Endothelial cell of coronary artery (primary cell): Measurements from ENCODE around the gene TMEM221. TPM values are rescaled to one million over a fixed set of nuclear protein-coding genes. Genes with fewer than 3 reads are reported as not detected.

Experiments used
- total RNA-seq: library from RNA; depleted of rRNA; stranded (reverse); fragments of >200 nt; gene quantifications from 2 replicates; pipeline ENCODE4 v1.2.3, GENCODE V29; 2014

The TMEM221 gene
- under 0.01 and 0.09 TPM in 2 replicates for total RNA-seq

GRCh38 chr19:17448131-17448967 is at the start of gene TMEM221:
Gene TMEM221, minus strand, starts transcription at chr19:17448668. Its CDS starts 206 bp downstream, at chr19:17448462.

GRCh38 chr19:17470068-17470841 is 21.8 kb upstream of the TMEM221 start, which contains the start of gene SLC27A1:
Gene SLC27A1, plus strand, starts transcription at chr19:17470524. Its CDS starts 17 bp downstream, at chr19:17470541.

DNA sequence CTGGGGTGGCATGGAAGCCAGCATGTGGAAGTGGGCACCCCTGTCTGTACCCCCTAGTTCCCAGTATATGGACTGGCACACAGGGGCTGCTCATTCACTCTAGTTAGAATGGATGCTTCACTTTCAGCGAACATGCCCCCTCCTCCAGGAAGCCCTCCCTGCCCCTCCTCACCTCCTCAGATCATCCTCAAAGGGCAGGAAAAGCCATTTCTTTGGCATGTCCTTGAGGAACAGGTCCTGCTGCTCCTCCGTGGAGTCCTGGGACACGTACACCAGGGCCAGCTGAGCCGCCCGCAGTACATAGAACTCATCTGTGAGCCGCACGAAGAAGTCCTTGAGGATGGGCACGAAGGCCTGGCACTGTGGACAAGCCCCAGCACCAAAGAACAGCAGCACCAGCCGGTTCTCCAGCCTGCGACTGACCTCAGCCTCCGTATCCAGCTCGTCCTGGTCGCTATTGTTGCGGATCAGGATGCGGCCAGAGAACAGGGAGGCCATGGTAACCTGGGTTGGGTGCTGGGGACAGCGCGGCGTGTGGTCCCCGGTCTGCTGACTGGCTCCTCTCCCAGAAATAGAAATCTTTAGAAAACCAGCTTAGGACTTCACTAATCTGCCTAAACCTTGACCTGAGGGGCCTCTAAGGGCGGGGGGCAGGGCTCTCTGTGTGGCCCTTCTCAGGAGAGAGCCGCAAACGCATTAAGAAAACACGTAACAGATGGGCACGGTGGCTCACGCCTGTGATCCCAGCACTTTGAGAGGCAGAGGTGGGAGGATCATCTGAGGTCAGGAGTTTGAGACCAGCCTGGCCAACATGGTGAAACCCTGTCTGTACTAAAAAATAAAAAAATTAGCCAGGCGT is 12.1 kb upstream of the TMEM221 start, which contains the start of gene NXNL1:
Gene NXNL1, minus strand, starts transcription at position 555 of the 859 bp plus-strand sequence. Its CDS starts 57 bp downstream, at position 498.

DNA sequence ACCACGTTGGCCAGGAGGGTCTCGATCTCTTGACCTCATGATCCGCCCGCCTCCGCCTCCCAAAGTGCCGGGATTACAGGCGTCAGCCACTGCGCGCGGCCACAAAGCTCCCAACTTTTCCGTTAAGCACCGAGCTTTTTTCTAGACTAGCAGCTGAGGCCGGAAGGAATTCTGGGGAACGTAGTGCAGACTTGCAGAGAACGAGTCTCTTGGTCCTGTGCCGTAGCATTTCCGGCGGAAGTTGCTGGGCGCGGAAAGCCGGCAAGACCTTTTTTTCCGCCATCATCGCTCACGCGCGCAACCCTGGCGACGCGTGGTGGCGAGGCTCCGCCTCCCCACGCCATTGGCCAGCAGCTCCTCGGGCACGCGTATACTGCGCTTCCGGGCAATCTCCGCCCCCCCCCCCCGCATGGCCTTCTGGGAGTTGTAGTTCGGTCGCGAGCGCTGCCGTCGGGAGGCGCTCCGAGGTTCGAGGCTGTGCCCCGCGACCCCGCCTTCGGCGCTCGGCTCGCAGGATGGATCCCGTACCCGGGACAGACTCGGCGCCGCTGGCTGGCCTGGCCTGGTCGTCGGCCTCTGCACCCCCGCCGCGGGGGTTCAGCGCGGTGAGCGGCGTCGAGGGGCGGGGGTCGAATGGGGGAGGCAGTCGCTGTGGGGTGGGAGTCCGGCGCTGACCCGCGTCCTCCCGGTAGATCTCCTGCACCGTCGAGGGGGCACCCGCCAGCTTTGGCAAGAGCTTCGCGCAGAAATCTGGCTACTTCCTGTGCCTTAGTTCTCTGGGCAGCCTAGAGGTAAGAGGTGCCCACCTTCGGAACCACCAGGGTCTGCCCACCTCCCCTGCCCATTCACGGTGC is 28.6 kb downstream of the TMEM221 start, which contains the start of gene MVB12A:
Gene MVB12A, plus strand, starts transcription at position 427 of the 854 bp plus-strand sequence. Its CDS starts 89 bp downstream, at position 516.

GRCh38 chr19:17405250-17406045 is 43.0 kb downstream of the TMEM221 start, which contains the start of gene BST2:
Gene BST2, minus strand, starts transcription at chr19:17405630. Its CDS starts 55 bp downstream, at chr19:17405575.

DNA sequence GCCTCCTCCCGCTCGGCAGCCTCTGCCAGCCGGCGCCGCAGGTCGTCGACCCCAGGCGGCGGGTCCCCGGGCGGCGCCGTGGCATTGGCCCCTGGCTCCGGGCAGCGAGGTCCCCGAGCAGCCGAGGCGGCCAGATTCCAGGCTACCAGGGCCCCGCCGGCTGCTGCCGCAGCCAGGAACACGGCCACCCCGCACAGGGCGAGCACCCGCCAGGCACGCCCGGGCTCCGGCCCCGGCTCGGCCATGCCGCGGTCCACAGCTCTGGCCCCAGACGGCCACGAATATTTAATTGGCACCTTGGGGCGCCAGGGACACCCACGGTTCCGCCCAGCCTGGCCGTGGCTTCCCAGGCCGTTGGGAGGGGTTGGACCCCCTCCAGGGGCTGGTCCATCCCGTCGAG is 54.6 kb downstream of the TMEM221 start, which contains the start of gene CCDC194:
Gene CCDC194, minus strand, starts transcription at position 283 of the 400 bp plus-strand sequence. Its CDS starts 38 bp downstream, at position 245.

Other genes with a start within 250 kb of the TMEM221 start
- 19.0 and 25.4 TPM in 2 replicates for gene USE1, start 233.3 kb downstream of the TMEM221 start, total RNA-seq
- 1.8 and 3.2 TPM in 2 replicates for gene OCEL1, start 222.4 kb downstream of the TMEM221 start, total RNA-seq
- 31.5 and 46.8 TPM in 2 replicates for gene NR2F6, start 202.7 kb downstream of the TMEM221 start, total RNA-seq
- 11.4 and 12.0 TPM in 2 replicates for gene USHBP1, start 183.9 kb downstream of the TMEM221 start, total RNA-seq
- gene BABAM1, start 181.2 kb downstream of the TMEM221 start, total RNA-seq: 113 and 123 TPM in 2 replicates
- gene ANKLE1, start 166.8 kb downstream of the TMEM221 start, total RNA-seq: 0.81 and 1.3 TPM in 2 replicates
- gene ABHD8, start 145.2 kb downstream of the TMEM221 start, total RNA-seq: 6.3 and 7.2 TPM in 2 replicates
- 27.8 and 39.0 TPM in 2 replicates for gene MRPL34, start 142.8 kb downstream of the TMEM221 start, total RNA-seq
- 25.6 and 30.5 TPM in 2 replicates for gene DDA1, start 139.1 kb downstream of the TMEM221 start, total RNA-seq
- 2.4 and 4.0 TPM in 2 replicates for gene ANO8, start 113.8 kb downstream of the TMEM221 start, total RNA-seq
- 9.7 and 12.7 TPM in 2 replicates for gene GTPBP3, start 111.1 kb downstream of the TMEM221 start, total RNA-seq
- 0.75 and 2.2 TPM in 2 replicates for gene PLVAP, start 71.3 kb downstream of the TMEM221 start, total RNA-seq
- gene CCDC194, start 54.5 kb downstream of the TMEM221 start, total RNA-seq: 0.09 and 0.28 TPM in 2 replicates
- gene BST2, start 43.0 kb downstream of the TMEM221 start, total RNA-seq: 107 and 110 TPM in 2 replicates
- 31.3 and 31.4 TPM in 2 replicates for gene MVB12A, start 28.6 kb downstream of the TMEM221 start, total RNA-seq
- gene NXNL1, start 12.3 kb upstream of the TMEM221 start, total RNA-seq: not detected in 2 replicates
- 12.4 and 16.7 TPM in 2 replicates for gene SLC27A1, start 21.9 kb upstream of the TMEM221 start, total RNA-seq
- 44.8 and 53.8 TPM in 2 replicates for gene PGLS, start 63.0 kb upstream of the TMEM221 start, total RNA-seq
- 97.3 and 120 TPM in 2 replicates for gene COLGALT1, start 107.0 kb upstream of the TMEM221 start, total RNA-seq
- gene UNC13A, start 239.7 kb upstream of the TMEM221 start, total RNA-seq: under 0.01 and 0.09 TPM in 2 replicates